Astrocyte (in vitro differentiated cells and primary cell): Measurements from ENCODE around the gene ZNF764. TPM values are rescaled to one million over a fixed set of nuclear protein-coding genes. Genes with fewer than 3 reads are reported as not detected.

Experiments
- DNase-seq: peaks from one replicate; pipeline ENCODE4 v3.0.0-alpha.2; 2010; ENCODE audit warnings: low read depth
- FAIRE-seq: peaks from 2 replicates; lab custom pipeline; 2011; peaks lifted over from hg19 to GRCh38; lab: Jason Lieb, UNC
- H2AFZ ChIP-seq: 2 replicates; pipeline ENCODE4 v1.6.0; 2012; ENCODE audit warnings: low read depth, low read length, inconsistent platforms
- H3K27ac ChIP-seq: 2 replicates; pipeline ENCODE4 v1.5.1; 2011; ENCODE audit warnings: low read depth, low read length, inconsistent platforms
- H3K27me3 ChIP-seq: 2 replicates; pipeline ENCODE4 v1.6.0; 2011; ENCODE audit warnings: low read length, inconsistent platforms; ENCODE audit not compliant: insufficient read depth
- H3K36me3 ChIP-seq: 2 replicates; pipeline ENCODE4 v1.5.1; 2011; ENCODE audit warnings: low read length, inconsistent platforms; ENCODE audit not compliant: insufficient read depth
- H3K4me1 ChIP-seq: 2 replicates; pipeline ENCODE4 v1.5.1; 2011; ENCODE audit warnings: low read length, inconsistent platforms; ENCODE audit not compliant: insufficient read depth
- H3K4me2 ChIP-seq: 2 replicates; pipeline ENCODE4 v1.6.0; 2012; ENCODE audit warnings: low read length, inconsistent platforms
- H3K4me3 ChIP-seq: 2 replicates; pipeline ENCODE4 v1.5.1; 2011; ENCODE audit warnings: low read depth, mild to moderate bottlenecking, low read length, inconsistent platforms; ENCODE audit not compliant: insufficient read depth
- H3K79me2 ChIP-seq: 2 replicates; pipeline ENCODE4 v1.6.0; 2012; ENCODE audit warnings: mild to moderate bottlenecking, low read length, inconsistent platforms; ENCODE audit not compliant: insufficient read depth
- H3K9ac ChIP-seq: 2 replicates; pipeline ENCODE4 v1.6.0; 2012; ENCODE audit warnings: mild to moderate bottlenecking, low read length, inconsistent platforms
- H3K9me3 ChIP-seq: 2 replicates; pipeline ENCODE4 v1.5.1; 2012; ENCODE audit warnings: low read depth, mild to moderate bottlenecking, low read length, inconsistent platforms; ENCODE audit not compliant: insufficient read depth
- H4K20me1 ChIP-seq: 2 replicates; pipeline ENCODE4 v1.6.0; 2012; ENCODE audit warnings: low read length, inconsistent platforms; ENCODE audit not compliant: insufficient read depth
- H3K27ac Mint-ChIP-seq: one replicate; pipeline ENCODE4 v1.8.0; 2021; ENCODE audit warnings: mild to moderate bottlenecking, mixed read lengths; ENCODE audit not compliant: unreplicated experiment
- H3K27me3 Mint-ChIP-seq: one replicate; pipeline ENCODE4 v1.8.0; 2021; ENCODE audit warnings: low read depth, mixed read lengths; ENCODE audit not compliant: unreplicated experiment
- H3K36me3 Mint-ChIP-seq: one replicate; pipeline ENCODE4 v1.8.0; 2021; ENCODE audit warnings: low read depth, mixed read lengths; ENCODE audit not compliant: unreplicated experiment
- H3K4me1 Mint-ChIP-seq: one replicate; pipeline ENCODE4 v1.8.0; 2021; ENCODE audit warnings: low read depth, mixed read lengths; ENCODE audit not compliant: unreplicated experiment
- H3K4me3 Mint-ChIP-seq: one replicate; pipeline ENCODE4 v1.8.0; 2021; ENCODE audit warnings: mild to moderate bottlenecking, moderate library complexity, mixed read lengths; ENCODE audit not compliant: unreplicated experiment
- H3K9me3 Mint-ChIP-seq: one replicate; pipeline ENCODE4 v1.8.0; 2021; ENCODE audit warnings: mild to moderate bottlenecking, mixed read lengths; ENCODE audit not compliant: unreplicated experiment
- CTCF ChIP-seq: IDR thresholded peaks from 2 replicates; pipeline ENCODE4 v1.5.1; 2011; ENCODE audit warnings: low read depth, mild to moderate bottlenecking, inconsistent platforms, low read length, moderate library complexity; ENCODE audit not compliant: insufficient read depth
- EZH2 ChIP-seq: IDR thresholded peaks from 2 replicates; pipeline ENCODE4 v1.6.1; 2012; ENCODE audit warnings: mild to moderate bottlenecking, low read length, inconsistent platforms; ENCODE audit not compliant: insufficient read depth
- total RNA-seq: library from RNA; stranded (reverse); gene quantifications from 2 replicates; pipeline ENCODE4 v1.2.1, GENCODE V29; 2021

Gene ZNF764
- total RNA-seq, 1 donor from 2014 or later: 8.5 TPM

- Mint-ChIP-seq H3K36me3 (no peaks in the 10 kb centered on the region), H3K4me1 (peaks cover 3% of the 10 kb centered on the region), H3K27me3 (peaks cover 15% of the 10 kb centered on the region), H3K9me3 (no peaks in the 10 kb centered on the region), H3K4me3 (no peak overlapping the region), H3K27ac (no peak overlapping the region)
- FAIRE-seq (no peak), DNase-seq (no peak)
- peaks cover 6% of the 10 kb centered on the region for H3K4me1 ChIP-seq
- H3K36me3 ChIP-seq: no peaks in the 10 kb centered on the region
- H4K20me1 ChIP-seq: no peaks in the 10 kb centered on the region
- no peaks in the 10 kb centered on the region for H3K27me3 ChIP-seq
- H3K4me3 ChIP-seq: no peak overlapping the region
- H3K27ac ChIP-seq: no peak overlapping the region
- no peak overlapping the region for H3K4me2 ChIP-seq
- H2AFZ ChIP-seq: no peak overlapping the region
- TF ChIP-seq EZH2 (no peak), CTCF (no peak)
- H3K79me2 ChIP-seq: no peaks in the 10 kb centered on the region
- no peaks in the 10 kb centered on the region for H3K9me3 ChIP-seq
- H3K9ac ChIP-seq: no peak overlapping the region
Observed at GRCh38 chr16:30569746-30570635, 11.8 kb upstream of the ZNF764 start.

- no peaks in the 10 kb centered on the region for H3K79me2 ChIP-seq
- Mint-ChIP-seq H3K4me3 (no peak overlapping the region), H3K36me3 (no peaks in the 10 kb centered on the region), H3K4me1 (peaks cover 3% of the 10 kb centered on the region), H3K27me3 (peaks cover 15% of the 10 kb centered on the region), H3K9me3 (no peaks in the 10 kb centered on the region), H3K27ac (no peak overlapping the region)
- no peaks in the 10 kb centered on the region for H3K27me3 ChIP-seq
- no peak for DNase-seq
- H2AFZ ChIP-seq: no peak overlapping the region
- peaks cover 6% of the 10 kb centered on the region for H3K4me1 ChIP-seq
- no peak overlapping the region for H3K4me3 ChIP-seq
- no peak overlapping the region for H3K4me2 ChIP-seq
- no peaks in the 10 kb centered on the region for H4K20me1 ChIP-seq
- H3K27ac ChIP-seq: no peak overlapping the region
- TF ChIP-seq EZH2 (no peak), CTCF (no peak)
- FAIRE-seq: no peak
- no peaks in the 10 kb centered on the region for H3K9me3 ChIP-seq
- no peaks in the 10 kb centered on the region for H3K36me3 ChIP-seq
- no peak overlapping the region for H3K9ac ChIP-seq
Observed at GRCh38 chr16:30569281-30569680, 11.1 kb upstream of the ZNF764 start.
